ENCODE measurements around the gene STAM2.
"Not testable (repeated sequence)": the region's sequence is repeated elsewhere in the genome, so short reads cannot be mapped to it uniquely, and the experiment has no call there.

GRCh38 chr2:152107140-152107539 lies 68.4 kb downstream of the STAM2 start:
- TF ChIP-seq GABPA, POLR2AphosphoS5 (IDR thresholded peaks at IDR 0.05; ENCODE audit: low read depth): not testable (repeated sequence)
- TF ChIP-seq, protein P1, sequence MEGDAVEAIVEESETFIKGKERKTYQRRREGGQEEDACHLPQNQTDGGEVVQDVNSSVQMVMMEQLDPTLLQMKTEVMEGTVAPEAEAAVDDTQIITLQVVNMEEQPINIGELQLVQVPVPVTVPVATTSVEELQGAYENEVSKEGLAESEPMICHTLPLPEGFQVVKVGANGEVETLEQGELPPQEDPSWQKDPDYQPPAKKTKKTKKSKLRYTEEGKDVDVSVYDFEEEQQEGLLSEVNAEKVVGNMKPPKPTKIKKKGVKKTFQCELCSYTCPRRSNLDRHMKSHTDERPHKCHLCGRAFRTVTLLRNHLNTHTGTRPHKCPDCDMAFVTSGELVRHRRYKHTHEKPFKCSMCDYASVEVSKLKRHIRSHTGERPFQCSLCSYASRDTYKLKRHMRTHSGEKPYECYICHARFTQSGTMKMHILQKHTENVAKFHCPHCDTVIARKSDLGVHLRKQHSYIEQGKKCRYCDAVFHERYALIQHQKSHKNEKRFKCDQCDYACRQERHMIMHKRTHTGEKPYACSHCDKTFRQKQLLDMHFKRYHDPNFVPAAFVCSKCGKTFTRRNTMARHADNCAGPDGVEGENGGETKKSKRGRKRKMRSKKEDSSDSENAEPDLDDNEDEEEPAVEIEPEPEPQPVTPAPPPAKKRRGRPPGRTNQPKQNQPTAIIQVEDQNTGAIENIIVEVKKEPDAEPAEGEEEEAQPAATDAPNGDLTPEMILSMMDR (IDR thresholded peaks at IDR 0.05; ENCODE audit: insufficient read depth, low read length) = not testable (repeated sequence)

All from HL-60 (cell line).